Measurements from ENCODE around the gene SLC33A1. TPM values are rescaled to one million over a fixed set of nuclear protein-coding genes. Genes with fewer than 3 reads are reported as not detected.

Gene SLC33A1
- total and polyA plus RNA-seq, 2 of the 13 experiments (the other 11 are each of a cell fraction or from before 2014, with no cell fraction given), result 20.0 to 32.1 TPM

DNA sequence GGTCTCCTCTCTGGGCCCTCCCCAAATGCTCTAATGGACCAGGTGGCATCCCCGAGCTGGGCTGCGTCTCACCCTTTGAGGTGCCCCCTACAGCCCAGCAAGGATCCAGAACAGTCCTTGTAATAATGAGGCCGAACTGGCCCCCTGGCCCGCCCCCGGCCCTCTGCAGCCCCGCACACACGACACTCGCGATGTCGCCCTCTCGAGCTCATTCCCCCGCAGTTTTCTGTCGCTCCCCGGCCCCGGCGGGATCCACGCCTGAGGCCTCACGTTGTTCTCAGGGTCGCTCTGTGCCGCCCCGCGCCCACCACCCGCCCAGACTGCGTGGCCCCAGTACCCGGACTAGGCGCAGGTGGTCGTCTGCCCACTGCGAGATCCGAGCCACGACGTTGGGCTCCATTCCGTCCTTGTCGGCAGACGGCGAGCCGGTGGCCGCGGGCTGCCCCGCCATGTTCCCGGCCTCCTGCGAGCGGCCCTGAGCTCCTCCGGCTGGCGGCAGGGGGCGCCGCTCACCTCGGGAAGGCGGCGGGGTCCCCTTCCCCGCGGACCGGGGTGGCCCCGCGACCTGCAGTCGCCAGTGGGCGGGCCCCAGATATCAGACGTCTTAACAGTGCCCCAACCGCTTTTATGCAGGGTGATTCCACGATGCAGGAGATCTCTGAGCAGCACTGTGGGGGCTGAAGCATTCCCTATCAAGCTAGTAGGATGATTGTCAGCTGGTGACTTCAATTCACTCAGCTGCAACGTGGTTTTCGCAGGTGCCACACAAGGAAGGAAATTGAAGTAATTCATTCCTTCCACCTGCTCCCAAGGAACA, 48.2 kb downstream of the SLC33A1 start, which contains the start of gene C3orf33 (continued):
- TF ChIP-seq, protein P1, sequence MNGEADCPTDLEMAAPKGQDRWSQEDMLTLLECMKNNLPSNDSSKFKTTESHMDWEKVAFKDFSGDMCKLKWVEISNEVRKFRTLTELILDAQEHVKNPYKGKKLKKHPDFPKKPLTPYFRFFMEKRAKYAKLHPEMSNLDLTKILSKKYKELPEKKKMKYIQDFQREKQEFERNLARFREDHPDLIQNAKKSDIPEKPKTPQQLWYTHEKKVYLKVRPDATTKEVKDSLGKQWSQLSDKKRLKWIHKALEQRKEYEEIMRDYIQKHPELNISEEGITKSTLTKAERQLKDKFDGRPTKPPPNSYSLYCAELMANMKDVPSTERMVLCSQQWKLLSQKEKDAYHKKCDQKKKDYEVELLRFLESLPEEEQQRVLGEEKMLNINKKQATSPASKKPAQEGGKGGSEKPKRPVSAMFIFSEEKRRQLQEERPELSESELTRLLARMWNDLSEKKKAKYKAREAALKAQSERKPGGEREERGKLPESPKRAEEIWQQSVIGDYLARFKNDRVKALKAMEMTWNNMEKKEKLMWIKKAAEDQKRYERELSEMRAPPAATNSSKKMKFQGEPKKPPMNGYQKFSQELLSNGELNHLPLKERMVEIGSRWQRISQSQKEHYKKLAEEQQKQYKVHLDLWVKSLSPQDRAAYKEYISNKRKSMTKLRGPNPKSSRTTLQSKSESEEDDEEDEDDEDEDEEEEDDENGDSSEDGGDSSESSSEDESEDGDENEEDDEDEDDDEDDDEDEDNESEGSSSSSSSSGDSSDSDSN (CRISPR knock-in tag; IDR thresholded peaks at IDR 0.05), result peak; percentile 83
- TF ChIP-seq, protein P2, sequence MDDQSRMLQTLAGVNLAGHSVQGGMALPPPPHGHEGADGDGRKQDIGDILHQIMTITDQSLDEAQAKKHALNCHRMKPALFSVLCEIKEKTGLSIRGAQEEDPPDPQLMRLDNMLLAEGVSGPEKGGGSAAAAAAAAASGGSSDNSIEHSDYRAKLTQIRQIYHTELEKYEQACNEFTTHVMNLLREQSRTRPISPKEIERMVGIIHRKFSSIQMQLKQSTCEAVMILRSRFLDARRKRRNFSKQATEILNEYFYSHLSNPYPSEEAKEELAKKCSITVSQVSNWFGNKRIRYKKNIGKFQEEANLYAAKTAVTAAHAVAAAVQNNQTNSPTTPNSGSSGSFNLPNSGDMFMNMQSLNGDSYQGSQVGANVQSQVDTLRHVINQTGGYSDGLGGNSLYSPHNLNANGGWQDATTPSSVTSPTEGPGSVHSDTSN (CRISPR knock-in tag; IDR thresholded peaks at IDR 0.05; ENCODE audit: borderline replicate concordance), result no peak
- TF ChIP-seq ZBTB3 (CRISPR knock-in tag; IDR thresholded peaks at IDR 0.05; ENCODE audit: borderline replicate concordance, low read depth), result peak; percentile 69; the same call in 1 of the 2 replicates
- TF ChIP-seq, protein P3, sequence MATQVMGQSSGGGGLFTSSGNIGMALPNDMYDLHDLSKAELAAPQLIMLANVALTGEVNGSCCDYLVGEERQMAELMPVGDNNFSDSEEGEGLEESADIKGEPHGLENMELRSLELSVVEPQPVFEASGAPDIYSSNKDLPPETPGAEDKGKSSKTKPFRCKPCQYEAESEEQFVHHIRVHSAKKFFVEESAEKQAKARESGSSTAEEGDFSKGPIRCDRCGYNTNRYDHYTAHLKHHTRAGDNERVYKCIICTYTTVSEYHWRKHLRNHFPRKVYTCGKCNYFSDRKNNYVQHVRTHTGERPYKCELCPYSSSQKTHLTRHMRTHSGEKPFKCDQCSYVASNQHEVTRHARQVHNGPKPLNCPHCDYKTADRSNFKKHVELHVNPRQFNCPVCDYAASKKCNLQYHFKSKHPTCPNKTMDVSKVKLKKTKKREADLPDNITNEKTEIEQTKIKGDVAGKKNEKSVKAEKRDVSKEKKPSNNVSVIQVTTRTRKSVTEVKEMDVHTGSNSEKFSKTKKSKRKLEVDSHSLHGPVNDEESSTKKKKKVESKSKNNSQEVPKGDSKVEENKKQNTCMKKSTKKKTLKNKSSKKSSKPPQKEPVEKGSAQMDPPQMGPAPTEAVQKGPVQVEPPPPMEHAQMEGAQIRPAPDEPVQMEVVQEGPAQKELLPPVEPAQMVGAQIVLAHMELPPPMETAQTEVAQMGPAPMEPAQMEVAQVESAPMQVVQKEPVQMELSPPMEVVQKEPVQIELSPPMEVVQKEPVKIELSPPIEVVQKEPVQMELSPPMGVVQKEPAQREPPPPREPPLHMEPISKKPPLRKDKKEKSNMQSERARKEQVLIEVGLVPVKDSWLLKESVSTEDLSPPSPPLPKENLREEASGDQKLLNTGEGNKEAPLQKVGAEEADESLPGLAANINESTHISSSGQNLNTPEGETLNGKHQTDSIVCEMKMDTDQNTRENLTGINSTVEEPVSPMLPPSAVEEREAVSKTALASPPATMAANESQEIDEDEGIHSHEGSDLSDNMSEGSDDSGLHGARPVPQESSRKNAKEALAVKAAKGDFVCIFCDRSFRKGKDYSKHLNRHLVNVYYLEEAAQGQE (IDR thresholded peaks at IDR 0.05; ENCODE audit: borderline replicate concordance in 1 of 2, low read depth in 1 of 2, low read length in 2 of 2), result peak in 1 of 2 experiments; percentile 14; a peak in 1 of 4 replicates
